ENCODE results near the gene PRADC1.

DNA sequence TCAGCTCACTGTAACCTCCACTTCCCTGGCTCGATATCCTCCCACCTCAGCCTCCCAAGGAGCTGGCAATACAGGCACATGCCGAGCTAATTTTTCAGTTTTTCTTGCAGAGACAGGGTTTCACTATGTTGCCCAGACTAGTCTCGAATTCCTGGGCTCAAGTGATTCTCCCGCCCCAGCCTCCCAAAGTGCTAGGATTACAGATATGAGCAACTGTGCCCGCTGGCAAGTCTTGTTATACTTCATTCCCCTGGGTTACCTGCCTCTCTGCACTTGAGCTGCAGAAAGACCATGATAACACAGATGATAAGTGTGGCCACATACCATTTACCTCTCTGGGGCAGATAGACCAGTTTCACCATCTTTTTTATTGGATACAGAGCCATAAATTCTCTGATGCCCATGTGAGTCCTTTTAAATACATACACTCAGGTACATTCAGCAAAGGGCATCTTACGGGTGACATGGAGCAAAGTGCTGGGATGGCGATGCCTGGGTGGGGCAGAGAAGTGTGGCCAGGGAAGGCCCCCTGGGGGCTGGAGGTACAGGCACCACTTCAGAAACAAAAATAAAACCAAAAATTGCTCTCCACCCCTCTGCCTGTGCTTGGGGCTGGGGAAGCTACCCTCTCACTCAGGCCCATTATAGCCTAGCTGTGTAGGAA lies 21.4 kb upstream of the PRADC1 start:
- TF ChIP-seq, protein P1, sequence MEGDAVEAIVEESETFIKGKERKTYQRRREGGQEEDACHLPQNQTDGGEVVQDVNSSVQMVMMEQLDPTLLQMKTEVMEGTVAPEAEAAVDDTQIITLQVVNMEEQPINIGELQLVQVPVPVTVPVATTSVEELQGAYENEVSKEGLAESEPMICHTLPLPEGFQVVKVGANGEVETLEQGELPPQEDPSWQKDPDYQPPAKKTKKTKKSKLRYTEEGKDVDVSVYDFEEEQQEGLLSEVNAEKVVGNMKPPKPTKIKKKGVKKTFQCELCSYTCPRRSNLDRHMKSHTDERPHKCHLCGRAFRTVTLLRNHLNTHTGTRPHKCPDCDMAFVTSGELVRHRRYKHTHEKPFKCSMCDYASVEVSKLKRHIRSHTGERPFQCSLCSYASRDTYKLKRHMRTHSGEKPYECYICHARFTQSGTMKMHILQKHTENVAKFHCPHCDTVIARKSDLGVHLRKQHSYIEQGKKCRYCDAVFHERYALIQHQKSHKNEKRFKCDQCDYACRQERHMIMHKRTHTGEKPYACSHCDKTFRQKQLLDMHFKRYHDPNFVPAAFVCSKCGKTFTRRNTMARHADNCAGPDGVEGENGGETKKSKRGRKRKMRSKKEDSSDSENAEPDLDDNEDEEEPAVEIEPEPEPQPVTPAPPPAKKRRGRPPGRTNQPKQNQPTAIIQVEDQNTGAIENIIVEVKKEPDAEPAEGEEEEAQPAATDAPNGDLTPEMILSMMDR (IDR thresholded peaks at IDR 0.05) = no peak
- TF ChIP-seq POLR2A (IDR thresholded peaks at IDR 0.05) (no peak), POLR2AphosphoS5 (IDR thresholded peaks at IDR 0.05; ENCODE audit: insufficient read depth in 1 of 2, low read depth in 1 of 2) (no peak)
